Measurements from ENCODE around the gene METTL17. TPM values are rescaled to one million over a fixed set of nuclear protein-coding genes. Genes with fewer than 3 reads are reported as not detected.
"Not testable (repeated sequence)": the region's sequence is repeated elsewhere in the genome, so short reads cannot be mapped to it uniquely, and the experiment has no call there.

The METTL17 gene
- total RNA-seq, 1 experiment from 2014 or later = 80.5 TPM

- no peak for DNase-seq (ENCODE audit: extremely low read depth, low read depth)
These were observed 351 bp upstream of the METTL17 start for GRCh38 chr14:20989471-20989786.

DNA sequence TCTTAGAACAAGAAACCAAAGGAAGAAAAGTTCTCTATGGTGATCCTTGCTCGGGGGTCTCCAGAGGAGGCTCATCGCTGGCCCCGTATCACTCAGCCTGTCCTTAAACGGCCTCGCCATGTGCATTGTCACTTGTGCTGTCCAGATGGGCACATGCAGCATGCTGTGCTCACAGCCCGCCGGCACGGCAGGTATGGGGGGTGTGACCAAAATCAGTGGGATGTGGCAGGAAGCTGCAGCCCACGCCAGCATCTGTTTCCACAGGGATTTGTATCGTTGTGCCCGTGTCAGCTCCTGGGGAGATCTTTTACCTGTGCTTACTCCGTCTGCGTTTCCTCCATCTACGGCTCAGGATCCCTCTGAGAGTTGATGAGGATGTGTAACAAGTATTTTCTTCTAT, 6.7 kb downstream of the METTL17 start:
- DNase-seq (ENCODE audit: extremely low read depth, low read depth) = no peak

- DNase-seq (ENCODE audit: extremely low read depth, low read depth) = no peak
These were observed 7.3 kb downstream of the METTL17 start for GRCh38 chr14:20997115-20997514.

DNA sequence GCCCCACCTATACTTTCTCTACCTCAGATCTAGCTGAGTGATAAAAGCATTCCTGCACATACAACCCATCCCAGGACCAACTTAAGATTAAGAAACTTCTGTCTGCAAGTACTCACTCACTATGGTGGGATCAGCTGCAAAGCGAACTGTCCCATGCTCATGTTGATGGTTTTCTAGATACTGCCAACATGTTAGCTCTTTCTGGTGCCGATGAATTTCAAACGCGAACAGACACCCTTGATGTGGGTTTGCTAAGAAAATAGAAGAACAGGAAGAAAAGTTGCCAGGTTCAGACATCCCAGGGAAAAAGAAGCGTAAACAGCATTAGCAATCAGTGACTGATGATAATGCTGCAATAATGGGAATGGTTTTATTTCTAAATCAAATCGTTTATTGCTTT, 7.8 kb downstream of the METTL17 start:
- DNase-seq (ENCODE audit: extremely low read depth, low read depth) = no peak

GRCh38 chr14:20998139-20998538, 8.4 kb downstream of the METTL17 start:
- no peak for DNase-seq (ENCODE audit: extremely low read depth, low read depth)

DNA sequence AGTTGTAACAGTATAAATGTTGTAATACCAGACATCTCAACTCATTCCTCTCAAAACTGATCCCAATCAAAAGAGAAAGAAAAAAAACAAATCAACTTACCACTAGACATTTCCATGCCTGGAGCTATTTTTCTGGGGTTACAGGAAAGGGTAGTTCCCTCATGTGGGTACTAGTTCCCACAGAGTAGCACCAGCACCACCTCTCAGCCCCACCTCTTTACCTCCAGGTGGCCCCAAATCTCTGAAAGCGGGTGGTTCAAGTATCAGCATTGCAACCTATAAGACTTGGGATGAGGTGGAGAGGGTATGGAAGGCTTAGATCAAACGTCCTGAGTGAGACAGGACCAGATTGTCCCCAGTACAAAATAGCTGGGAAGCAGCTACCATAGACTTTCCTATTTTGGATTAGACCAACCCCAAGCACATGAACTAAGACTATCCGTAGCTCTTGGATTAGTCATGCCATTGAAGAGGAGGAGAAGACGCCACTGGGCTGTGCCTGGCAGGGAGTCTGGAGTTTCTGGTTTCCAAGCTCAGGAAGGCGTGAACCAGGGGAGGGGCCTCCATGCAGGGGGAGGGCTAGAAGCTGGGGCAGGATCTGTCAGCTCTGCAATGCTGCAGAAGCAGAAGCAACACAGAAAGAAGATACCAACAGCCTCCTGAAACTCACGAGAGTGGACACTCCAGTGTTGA, 9.0 kb downstream of the METTL17 start, which contains the start of gene SLC39A2:
Gene SLC39A2, plus strand, starts transcription at position 620 of the 693 bp plus-strand sequence. CDS start 154 bp downstream, outside the sequence.
- DNase-seq (ENCODE audit: extremely low read depth, low read depth) = no peak

GRCh38 chr14:20999591-20999990, 9.8 kb downstream of the METTL17 start:
- no peak for DNase-seq (ENCODE audit: extremely low read depth, low read depth)

GRCh38 chr14:21001218-21001617, 11.4 kb downstream of the METTL17 start:
- no peak for DNase-seq (ENCODE audit: extremely low read depth, low read depth)

DNA sequence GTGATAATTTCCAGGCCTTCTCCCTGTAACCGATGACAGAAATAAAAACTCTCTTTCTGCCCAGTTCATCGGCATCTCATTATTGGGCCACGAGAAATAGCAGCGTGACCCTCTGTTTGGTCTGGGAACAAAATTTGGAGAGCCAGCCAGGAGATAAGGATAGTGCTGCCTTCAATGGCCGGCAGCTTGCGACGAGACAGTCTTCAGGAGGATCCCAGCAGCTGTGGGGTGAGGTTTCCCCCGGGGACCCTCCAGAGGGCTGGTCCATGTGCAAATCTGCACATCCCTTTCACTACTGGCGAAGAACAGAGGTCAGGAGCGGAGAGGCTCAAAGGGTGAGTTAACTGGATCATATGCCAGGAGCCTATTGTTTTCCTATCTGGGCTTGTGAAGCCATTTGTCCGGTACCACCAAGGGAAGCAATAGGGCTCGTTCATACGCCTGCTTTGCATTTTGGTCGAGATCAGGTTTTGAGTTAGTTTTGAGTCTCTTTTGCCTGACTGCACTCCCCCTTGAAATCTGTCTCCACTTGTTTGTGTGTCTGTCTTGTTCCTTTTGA, 14.1 kb downstream of the METTL17 start:
- no peak for DNase-seq (ENCODE audit: extremely low read depth, low read depth)

DNA sequence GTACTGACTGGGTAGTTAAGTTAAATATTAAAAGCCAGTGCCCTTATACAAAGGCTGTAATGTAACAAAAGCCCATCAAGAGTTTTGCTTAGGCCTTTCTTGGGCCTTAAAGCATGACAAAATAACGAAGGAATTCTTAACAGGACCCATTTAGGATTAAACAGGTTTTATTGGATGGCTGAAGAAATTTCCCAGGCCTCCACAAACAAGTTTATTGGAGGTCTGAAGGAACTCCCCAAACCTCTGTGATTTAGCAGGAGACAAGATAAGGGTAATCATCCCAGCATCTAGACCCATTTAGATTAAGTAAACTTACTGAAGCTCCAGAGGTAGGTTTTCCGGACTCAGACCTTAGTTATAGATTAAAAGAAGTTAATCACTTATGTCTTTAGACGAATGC, 19.9 kb downstream of the METTL17 start:
- DNase-seq (ENCODE audit: extremely low read depth, low read depth) = not testable (repeated sequence)

DNA sequence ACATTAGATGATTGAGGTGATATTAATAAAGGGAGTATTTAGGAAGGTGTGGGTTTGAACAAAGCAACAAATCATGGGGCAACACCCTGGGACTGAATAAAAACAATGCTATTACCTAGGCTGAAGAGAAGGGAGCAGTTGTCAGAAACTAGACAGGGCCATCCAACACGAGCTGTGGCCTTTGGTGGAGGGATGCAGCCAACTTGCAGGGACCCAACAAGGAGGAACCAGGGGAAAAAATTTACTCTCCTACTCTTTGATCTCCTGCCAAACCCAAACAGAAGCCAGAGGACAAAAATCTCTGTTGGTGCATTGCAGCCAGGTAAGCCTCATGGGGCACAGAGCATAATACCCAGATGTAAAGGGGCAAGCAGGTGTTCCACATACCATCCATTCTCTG, 21.4 kb downstream of the METTL17 start:
- no peak for DNase-seq (ENCODE audit: extremely low read depth, low read depth)

GRCh38 chr14:21014761-21015190, 25.0 kb downstream of the METTL17 start:
- DNase-seq (ENCODE audit: extremely low read depth, low read depth) = peak; percentile 87

GRCh38 chr14:21015312-21015711, 25.5 kb downstream of the METTL17 start:
- DNase-seq (ENCODE audit: extremely low read depth, low read depth) = no peak

- DNase-seq (ENCODE audit: extremely low read depth, low read depth) = no peak
These were observed 26.8 kb downstream of the METTL17 start for GRCh38 chr14:21016413-21017190.

DNA sequence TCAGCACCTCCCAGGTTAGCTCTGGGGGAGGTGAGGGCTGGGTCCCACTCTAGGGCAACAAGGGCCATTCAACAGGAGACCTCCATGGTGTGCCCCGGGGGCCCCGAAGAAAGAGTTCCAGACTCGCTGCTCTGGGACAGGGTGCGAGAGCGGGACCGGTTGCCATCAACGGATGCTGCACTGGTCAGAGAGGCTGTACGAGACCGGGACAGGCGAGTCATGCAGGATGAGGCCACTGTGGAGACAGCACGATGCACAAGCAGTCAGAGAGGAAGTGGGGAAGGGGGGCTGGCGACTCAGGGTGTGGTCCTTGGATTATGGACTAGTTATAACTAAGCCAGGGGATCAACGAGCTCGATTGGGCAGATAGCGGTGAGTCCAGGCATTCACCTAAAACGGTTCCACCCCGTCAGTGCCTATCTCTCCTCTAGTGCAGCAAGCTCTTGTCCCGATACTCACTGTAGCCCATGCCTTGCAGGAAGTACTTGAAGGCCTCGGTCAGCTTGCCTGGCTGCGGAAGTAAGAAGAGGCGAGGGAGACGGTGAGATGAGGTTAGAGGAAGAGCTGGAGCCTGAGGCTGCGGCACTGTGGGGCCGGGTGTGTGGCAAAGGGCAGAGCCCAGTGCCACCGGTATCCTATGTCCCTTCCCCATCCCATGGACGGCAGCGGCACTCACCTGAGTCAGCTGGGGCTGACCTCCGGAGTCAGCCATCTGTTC, 27.9 kb downstream of the METTL17 start:
- DNase-seq (ENCODE audit: extremely low read depth, low read depth) = no peak

DNA sequence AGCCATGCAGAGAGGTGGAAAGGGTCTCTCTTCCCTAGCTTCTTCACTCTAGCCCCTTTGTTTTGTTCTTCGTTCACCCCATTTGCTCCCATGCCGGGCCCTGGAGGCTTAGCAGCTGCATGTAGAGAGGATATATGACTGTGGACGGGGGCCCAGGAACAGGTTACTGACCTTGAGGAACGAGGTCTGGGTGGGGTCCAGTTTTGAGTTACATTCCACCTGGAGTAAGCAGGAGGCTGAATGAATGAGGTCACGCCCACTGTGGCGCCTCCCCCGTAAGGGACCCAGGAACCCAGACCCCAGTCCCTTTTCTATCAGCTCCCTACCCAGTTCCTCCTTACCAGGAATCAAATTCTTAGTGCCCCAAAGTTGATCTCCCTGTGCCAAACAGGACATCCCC, 28.5 kb downstream of the METTL17 start:
- DNase-seq (ENCODE audit: extremely low read depth, low read depth) = no peak

DNA sequence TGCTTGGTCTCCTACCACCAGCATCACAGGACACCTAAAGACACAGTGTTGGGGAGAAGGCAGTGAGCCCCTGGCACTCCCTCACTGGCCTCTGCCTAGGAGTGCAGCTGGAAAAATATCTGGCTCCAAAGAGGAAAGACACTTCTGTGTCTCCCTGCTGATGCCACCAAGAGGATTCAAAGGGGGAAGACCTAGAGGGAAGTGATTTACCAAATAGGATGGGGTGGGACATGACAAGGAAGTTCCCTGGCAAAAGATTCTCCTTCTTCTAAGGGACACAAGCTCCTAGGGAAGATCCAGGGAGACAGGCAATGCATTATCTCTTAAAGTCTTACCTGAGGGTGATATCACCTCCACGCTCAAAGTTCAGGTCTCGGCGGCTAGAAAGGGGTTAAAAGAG, 29.0 kb downstream of the METTL17 start:
- no peak for DNase-seq (ENCODE audit: extremely low read depth, low read depth)

GRCh38 chr14:21019366-21019765, 29.6 kb downstream of the METTL17 start:
- no peak for DNase-seq (ENCODE audit: extremely low read depth, low read depth)

- DNase-seq (ENCODE audit: extremely low read depth, low read depth) = no peak
These were observed 31.3 kb downstream of the METTL17 start for GRCh38 chr14:21020977-21021545.

GRCh38 chr14:21022686-21023085, 32.9 kb downstream of the METTL17 start:
- no peak for DNase-seq (ENCODE audit: extremely low read depth, low read depth)

DNA sequence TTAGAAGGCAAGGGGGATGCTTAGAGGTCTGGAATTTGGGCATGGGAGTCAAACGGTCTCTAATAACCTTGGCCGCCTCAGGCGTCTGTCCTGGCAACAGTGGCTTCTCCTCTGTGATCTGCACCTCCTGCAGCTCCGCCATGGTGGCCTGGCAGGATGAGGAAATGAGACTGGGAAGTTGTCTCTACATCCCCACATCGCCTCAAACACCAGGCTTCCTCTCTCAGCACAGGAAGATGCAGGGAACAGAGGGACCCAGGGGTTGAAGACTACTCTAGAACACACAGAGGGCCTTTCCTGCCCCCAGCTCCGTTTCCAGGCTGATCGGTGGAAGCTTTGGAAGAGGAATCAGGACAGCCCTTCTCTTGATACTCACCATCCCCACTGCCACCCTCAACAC, 33.4 kb downstream of the METTL17 start:
- no peak for DNase-seq (ENCODE audit: extremely low read depth, low read depth)

Measured in NCI-H460 (cell line).